ENCODE measurements around the gene IGBP1.

- TF ChIP-seq CTCF (IDR thresholded peaks at IDR 0.05): no peak
- no peak for TF ChIP-seq POLR2A (IDR thresholded peaks at IDR 0.05)
These were observed 42.1 kb downstream of the IGBP1 start for GRCh38 chrX:70175338-70175737.
